GM12801 (cell line): Measurements from ENCODE around the gene SLC29A3.

Experiments used
- CTCF ChIP-seq: IDR thresholded peaks from one replicate; pipeline ENCODE4 v1.5.1; 2011; ENCODE audit warnings: control low read depth; ENCODE audit not compliant: insufficient read length; ENCODE audit errors: extremely low read depth

SLC29A3 gene

GRCh38 chr10:71281646-71282322 lies 37.3 kb upstream of the SLC29A3 start:
- TF ChIP-seq CTCF, result no peak

- TF ChIP-seq CTCF, result no peak
These were observed 36.8 kb upstream of the SLC29A3 start for GRCh38 chr10:71282323-71282680.

- no peak for TF ChIP-seq CTCF
These were observed 35.6 kb upstream of the SLC29A3 start for GRCh38 chr10:71283410-71283809.

GRCh38 chr10:71283876-71284275 lies 35.2 kb upstream of the SLC29A3 start:
- no peak for TF ChIP-seq CTCF

GRCh38 chr10:71284544-71285179 lies 34.4 kb upstream of the SLC29A3 start:
- no peak for TF ChIP-seq CTCF

- no peak for TF ChIP-seq CTCF
These were observed 33.9 kb upstream of the SLC29A3 start for GRCh38 chr10:71285180-71285545.

GRCh38 chr10:71285986-71286385 lies 33.1 kb upstream of the SLC29A3 start:
- no peak for TF ChIP-seq CTCF
